ENCODE measurements around the gene UXS1.

- TF ChIP-seq POLR2A (IDR thresholded peaks at IDR 0.05) = no peak
- no peak for TF ChIP-seq POLR2AphosphoS5 (IDR thresholded peaks at IDR 0.05)
- no peak for TF ChIP-seq CTCF (IDR thresholded peaks at IDR 0.05)
- no peak for TF ChIP-seq EP300 (IDR thresholded peaks at IDR 0.05)
Measured at GRCh38 chr2:106053116-106053515, 141.0 kb downstream of the UXS1 start.

Measured in sigmoid colon (tissue), 4 donors.